HepG2 (cell line): ENCODE results near the gene RCC2. TPM values are rescaled to one million over a fixed set of nuclear protein-coding genes. Genes with fewer than 3 reads are reported as not detected.

Experiments used
- AKAP8 ChIP-seq: sonication (generic); formaldehyde crosslinking; IDR thresholded peaks from 2 replicates; pipeline ENCODE4 v1.5.1; 2020; ENCODE audit warnings: mild to moderate bottlenecking, missing genetic modification reagents
- ASH2L ChIP-seq: fragments of 300-600, 200-600 bp; sonication (generic); IDR thresholded peaks from 2 replicates; pipeline ENCODE4 v1.7.0; 2017; ENCODE audit warnings: low read depth, mild to moderate bottlenecking, moderate library complexity, mixed read lengths, low read length; ENCODE audit not compliant: insufficient read length
- MED13 ChIP-seq: sonication (generic); formaldehyde crosslinking; IDR thresholded peaks from 2 replicates; pipeline ENCODE4 v1.5.0; 2020; ENCODE audit warnings: missing genetic modification reagents
- MED8 ChIP-seq: sonication (generic); formaldehyde crosslinking; IDR thresholded peaks from 2 replicates; pipeline ENCODE4 v1.8.1; 2023; ENCODE audit warnings: mild to moderate bottlenecking, missing genetic modification reagents; ENCODE audit not compliant: insufficient replicate concordance
- MEIS1 ChIP-seq: sonication (generic); formaldehyde crosslinking; IDR thresholded peaks from 2 replicates; pipeline ENCODE4 v1.9.0; 2021; ENCODE audit warnings: mild to moderate bottlenecking, missing genetic modification reagents, moderate library complexity, borderline replicate concordance
- MXI1 ChIP-seq: IDR thresholded peaks from 3 replicates; pipeline ENCODE4 v1.6.1; 2012; ENCODE audit warnings: low read depth, low read length, inconsistent platforms, borderline replicate concordance
- NRL ChIP-seq: sonication (generic); formaldehyde crosslinking; IDR thresholded peaks from 2 replicates; pipeline ENCODE4 v1.5.0; 2020; ENCODE audit warnings: missing genetic modification reagents, mild to moderate bottlenecking, moderate library complexity, borderline replicate concordance
- PLRG1 ChIP-seq: fragments of 450-650 bp; conservative IDR thresholded peaks from 2 replicates; pipeline ENCODE4 v1.6.1; 2016
- RBM22 ChIP-seq: fragments of 200-400 bp; formaldehyde crosslinking; optimal IDR thresholded peaks from 2 replicates; pipeline ENCODE3; 2017; ENCODE audit warnings: mild to moderate bottlenecking, low read length, moderate library complexity
- ZBTB40 ChIP-seq, 2 experiments: fragments of 450-650 bp in 1 of 2; sonication (generic) in 1 of 2; formaldehyde crosslinking in 1 of 2; IDR thresholded peaks; 2 replicates each; pipeline versions ENCODE4 v1.6.1 to v1.8.0; 2016 to 2022; ENCODE audit warnings: antibody characterized with exemption in 1 of 2, mild to moderate bottlenecking in 1 of 2, missing genetic modification reagents in 1 of 2
- ZMAT5 ChIP-seq: sonication (generic); formaldehyde crosslinking; IDR thresholded peaks from 2 replicates; pipeline ENCODE4 v1.5.0; 2020; ENCODE audit warnings: mild to moderate bottlenecking, low read depth, missing genetic modification reagents, borderline replicate concordance
- ZMYM3 ChIP-seq: sonication (generic); formaldehyde crosslinking; IDR thresholded peaks from 2 replicates; pipeline ENCODE4 v1.5.1; 2020; ENCODE audit warnings: mild to moderate bottlenecking, missing genetic modification reagents
- ZNF547 ChIP-seq: sonication (generic); formaldehyde crosslinking; IDR thresholded peaks from 2 replicates; pipeline ENCODE4 v1.5.1; 2020; ENCODE audit warnings: mild to moderate bottlenecking, missing genetic modification reagents
- polyA plus RNA-seq, 8 experiments: library from polyadenylated mRNA; depleted of rRNA in 3 of 8; stranded (reverse) in 7 of 8; unstranded in 1 of 8; fragments of >200 nt; fragmentation: Illumina TruSeq in 4 of 8; extraction: Trizol in 4 of 8; gene quantifications; 2 replicates each; pipeline versions ENCODE4 v1.2.1 to v1.2.3, GENCODE V29; 2011 to 2016; ENCODE audit warnings: low read depth in 4 of 8, missing spikeins in 1 of 8, mixed read lengths in 1 of 8; ENCODE audit not compliant: insufficient read depth in 1 of 8
- total RNA-seq, 5 experiments: library from RNA; depleted of rRNA; stranded (reverse); fragments of >200 nt; fragmentation: Illumina TruSeq; extraction: Trizol; gene quantifications; 2 replicates each; pipeline ENCODE4 v1.2.3, GENCODE V29; 2016; ENCODE audit warnings: low read depth in 1 of 5
- TF ChIP-seq, protein P1 (sequence below): sonication (generic); formaldehyde crosslinking; IDR thresholded peaks from 2 replicates; pipeline ENCODE4 v1.5.0; 2020; ENCODE audit warnings: mild to moderate bottlenecking, missing genetic modification reagents

RCC2 gene
- total and polyA plus RNA-seq, 2 of the 13 experiments (the other 11 are each of a cell fraction or from before 2014, with no cell fraction given): 20.5 to 55.8 TPM

GRCh38 chr1:17405898-17406759 lies 33.3 kb downstream of the RCC2 start (continued):
- TF ChIP-seq MED8 (CRISPR knock-in tag) (no peak), ZBTB40 (IDR thresholded peaks at IDR 0.05) (no peak), ZBTB40 (CRISPR knock-in tag; IDR thresholded peaks at IDR 0.05) (peak; percentile 30; the same call in 1 of the 2 replicates), MED13 (no peak), NRL (CRISPR knock-in tag) (peak; percentile 70; the same call in 1 of the 2 replicates), MXI1 (no peak), MEIS1 (0 out of 2 replicates have a peak, but pooled peaks have one; percentile 45), ZMAT5 (CRISPR knock-in tag) (no peak), ZMYM3 (CRISPR knock-in tag) (peak; percentile 63; the same call in 1 of the 2 replicates), ASH2L (no peak), ZNF547 (CRISPR knock-in tag) (no peak), AKAP8 (CRISPR knock-in tag) (no peak), PLRG1 (no peak), RBM22 (peak; percentile 95)
- TF ChIP-seq, protein P1, sequence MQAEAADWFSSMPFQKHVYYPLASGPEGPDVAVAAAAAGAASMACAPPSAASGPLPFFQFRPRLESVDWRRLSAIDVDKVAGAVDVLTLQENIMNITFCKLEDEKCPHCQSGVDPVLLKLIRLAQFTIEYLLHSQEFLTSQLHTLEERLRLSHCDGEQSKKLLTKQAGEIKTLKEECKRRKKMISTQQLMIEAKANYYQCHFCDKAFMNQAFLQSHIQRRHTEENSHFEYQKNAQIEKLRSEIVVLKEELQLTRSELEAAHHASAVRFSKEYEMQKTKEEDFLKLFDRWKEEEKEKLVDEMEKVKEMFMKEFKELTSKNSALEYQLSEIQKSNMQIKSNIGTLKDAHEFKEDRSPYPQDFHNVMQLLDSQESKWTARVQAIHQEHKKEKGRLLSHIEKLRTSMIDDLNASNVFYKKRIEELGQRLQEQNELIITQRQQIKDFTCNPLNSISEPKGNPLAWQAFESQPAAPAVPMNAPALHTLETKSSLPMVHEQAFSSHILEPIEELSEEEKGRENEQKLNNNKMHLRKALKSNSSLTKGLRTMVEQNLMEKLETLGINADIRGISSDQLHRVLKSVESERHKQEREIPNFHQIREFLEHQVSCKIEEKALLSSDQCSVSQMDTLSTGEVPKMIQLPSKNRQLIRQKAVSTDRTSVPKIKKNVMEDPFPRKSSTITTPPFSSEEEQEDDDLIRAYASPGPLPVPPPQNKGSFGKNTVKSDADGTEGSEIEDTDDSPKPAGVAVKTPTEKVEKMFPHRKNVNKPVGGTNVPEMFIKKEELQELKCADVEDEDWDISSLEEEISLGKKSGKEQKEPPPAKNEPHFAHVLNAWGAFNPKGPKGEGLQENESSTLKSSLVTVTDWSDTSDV (CRISPR knock-in tag): no peak
